H1 (cell line): Measurements from ENCODE around the gene UBE2O. TPM values are rescaled to one million over a fixed set of nuclear protein-coding genes. Genes with fewer than 3 reads are reported as not detected.

Experiments used
- CREB1 ChIP-seq: IDR thresholded peaks from 2 replicates; pipeline ENCODE4 v1.6.1; 2012; ENCODE audit warnings: inconsistent platforms
- RFX5 ChIP-seq: IDR thresholded peaks from 2 replicates; pipeline ENCODE4 v1.6.1; 2011; ENCODE audit warnings: low read depth, low read length, improper control_type of control experiment, borderline replicate concordance
- RXRA ChIP-seq: IDR thresholded peaks from 2 replicates; pipeline ENCODE4 v1.6.1; 2011; ENCODE audit warnings: low read depth, mild to moderate bottlenecking, low read length, moderate library complexity; ENCODE audit not compliant: insufficient read depth
- SIN3A ChIP-seq, 2 experiments: IDR thresholded peaks in 1 of 2; conservative IDR thresholded peaks in 1 of 2; 2 replicates each; pipeline ENCODE4 v1.6.1; 2011 to 2012; ENCODE audit warnings: low read length in 2 of 2, improper control_type of control experiment in 1 of 2, low read depth in 1 of 2, mild to moderate bottlenecking in 1 of 2
- SIX5 ChIP-seq: IDR thresholded peaks from 2 replicates; pipeline ENCODE4 v1.6.1; 2011; ENCODE audit warnings: mild to moderate bottlenecking, low read depth, low read length
- polyA plus RNA-seq, 7 experiments: library from polyadenylated mRNA; depleted of rRNA in 3 of 7; stranded (reverse) in 5 of 7; unstranded in 2 of 7; fragments of >200 nt in 5 of 7; fragments of 200-250 nt in 2 of 7; gene quantifications; 1 replicate in 5 of 7; 2 replicates in 1 of 7; 4 replicates in 1 of 7; pipeline versions ENCODE4 v1.2.1 to v1.2.3, GENCODE V29; 2011 to 2013; ENCODE audit warnings: missing spikeins in 2 of 7, mixed read lengths in 2 of 7
- total RNA-seq: library from RNA; stranded (reverse); fragmentation: NEBNext Ultra II Directional; extraction: Animal tissue kit (Norgen Biotek cat#: 25700); gene quantifications from 2 replicates; pipeline ENCODE4 v1.2.1, GENCODE V29; 2021
- TF ChIP-seq, protein P1 (sequence below): IDR thresholded peaks from 2 replicates; pipeline ENCODE4 v1.6.1; 2011; ENCODE audit warnings: low read depth, mild to moderate bottlenecking, low read length; ENCODE audit not compliant: insufficient read depth
- TF ChIP-seq, protein P2 (sequence below): fragments of 300-600 bp; sonication (generic); IDR thresholded peaks from 2 replicates; pipeline ENCODE4 v1.7.1; 2012; ENCODE audit warnings: low read length, moderate library complexity, mild to moderate bottlenecking, inconsistent platforms; ENCODE audit not compliant: insufficient replicate concordance

Gene UBE2O
- total and polyA plus RNA-seq, 2 of the 8 experiments (the other 6 are each of a cell fraction or from before 2014, with no cell fraction given): 24.4 to 63.0 TPM

DNA sequence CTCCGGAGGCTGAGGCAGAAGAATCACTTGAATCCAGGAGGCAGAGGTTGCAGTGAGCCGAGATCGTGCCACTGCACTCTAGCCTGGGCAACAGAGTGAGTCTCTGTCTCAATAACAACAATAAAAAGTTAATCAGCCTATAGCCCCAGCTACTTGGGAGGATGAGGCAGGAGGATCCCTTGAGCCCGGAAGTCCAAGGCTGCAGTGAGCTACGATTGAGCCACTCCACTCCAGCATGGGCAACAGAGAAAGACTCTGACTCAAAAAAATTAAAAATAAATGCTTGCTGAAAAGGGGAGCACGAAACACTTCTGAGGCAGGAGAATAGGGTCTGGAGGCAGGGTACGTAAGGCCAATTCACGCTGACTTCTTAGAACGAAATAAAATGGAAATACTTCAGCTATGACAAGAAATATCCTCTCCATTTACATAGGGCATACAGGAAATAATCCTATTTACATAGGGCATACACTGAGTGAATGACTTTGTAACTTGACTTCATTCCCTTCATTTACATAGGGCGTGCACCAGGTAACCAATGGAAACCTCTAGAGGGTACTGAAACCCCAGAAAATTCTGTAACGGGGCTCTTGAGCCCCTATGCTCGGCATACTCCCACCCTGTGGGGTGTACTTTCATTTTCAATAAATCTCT is 96.0 kb downstream of the UBE2O start (continued):
- TF ChIP-seq SIX5 (no peak), SIN3A (conservative IDR thresholded peaks at IDR 0.05 in 1 of 2, IDR thresholded peaks at IDR 0.05 in 1 of 2; ENCODE audit: low read depth in 1 of 2, low read length in 2 of 2) (no peak), RFX5 (no peak), RXRA (no peak), CREB1 (no peak)
- TF ChIP-seq, protein P1, sequence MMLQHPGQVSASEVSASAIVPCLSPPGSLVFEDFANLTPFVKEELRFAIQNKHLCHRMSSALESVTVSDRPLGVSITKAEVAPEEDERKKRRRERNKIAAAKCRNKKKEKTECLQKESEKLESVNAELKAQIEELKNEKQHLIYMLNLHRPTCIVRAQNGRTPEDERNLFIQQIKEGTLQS: no peak
- TF ChIP-seq, protein P2, sequence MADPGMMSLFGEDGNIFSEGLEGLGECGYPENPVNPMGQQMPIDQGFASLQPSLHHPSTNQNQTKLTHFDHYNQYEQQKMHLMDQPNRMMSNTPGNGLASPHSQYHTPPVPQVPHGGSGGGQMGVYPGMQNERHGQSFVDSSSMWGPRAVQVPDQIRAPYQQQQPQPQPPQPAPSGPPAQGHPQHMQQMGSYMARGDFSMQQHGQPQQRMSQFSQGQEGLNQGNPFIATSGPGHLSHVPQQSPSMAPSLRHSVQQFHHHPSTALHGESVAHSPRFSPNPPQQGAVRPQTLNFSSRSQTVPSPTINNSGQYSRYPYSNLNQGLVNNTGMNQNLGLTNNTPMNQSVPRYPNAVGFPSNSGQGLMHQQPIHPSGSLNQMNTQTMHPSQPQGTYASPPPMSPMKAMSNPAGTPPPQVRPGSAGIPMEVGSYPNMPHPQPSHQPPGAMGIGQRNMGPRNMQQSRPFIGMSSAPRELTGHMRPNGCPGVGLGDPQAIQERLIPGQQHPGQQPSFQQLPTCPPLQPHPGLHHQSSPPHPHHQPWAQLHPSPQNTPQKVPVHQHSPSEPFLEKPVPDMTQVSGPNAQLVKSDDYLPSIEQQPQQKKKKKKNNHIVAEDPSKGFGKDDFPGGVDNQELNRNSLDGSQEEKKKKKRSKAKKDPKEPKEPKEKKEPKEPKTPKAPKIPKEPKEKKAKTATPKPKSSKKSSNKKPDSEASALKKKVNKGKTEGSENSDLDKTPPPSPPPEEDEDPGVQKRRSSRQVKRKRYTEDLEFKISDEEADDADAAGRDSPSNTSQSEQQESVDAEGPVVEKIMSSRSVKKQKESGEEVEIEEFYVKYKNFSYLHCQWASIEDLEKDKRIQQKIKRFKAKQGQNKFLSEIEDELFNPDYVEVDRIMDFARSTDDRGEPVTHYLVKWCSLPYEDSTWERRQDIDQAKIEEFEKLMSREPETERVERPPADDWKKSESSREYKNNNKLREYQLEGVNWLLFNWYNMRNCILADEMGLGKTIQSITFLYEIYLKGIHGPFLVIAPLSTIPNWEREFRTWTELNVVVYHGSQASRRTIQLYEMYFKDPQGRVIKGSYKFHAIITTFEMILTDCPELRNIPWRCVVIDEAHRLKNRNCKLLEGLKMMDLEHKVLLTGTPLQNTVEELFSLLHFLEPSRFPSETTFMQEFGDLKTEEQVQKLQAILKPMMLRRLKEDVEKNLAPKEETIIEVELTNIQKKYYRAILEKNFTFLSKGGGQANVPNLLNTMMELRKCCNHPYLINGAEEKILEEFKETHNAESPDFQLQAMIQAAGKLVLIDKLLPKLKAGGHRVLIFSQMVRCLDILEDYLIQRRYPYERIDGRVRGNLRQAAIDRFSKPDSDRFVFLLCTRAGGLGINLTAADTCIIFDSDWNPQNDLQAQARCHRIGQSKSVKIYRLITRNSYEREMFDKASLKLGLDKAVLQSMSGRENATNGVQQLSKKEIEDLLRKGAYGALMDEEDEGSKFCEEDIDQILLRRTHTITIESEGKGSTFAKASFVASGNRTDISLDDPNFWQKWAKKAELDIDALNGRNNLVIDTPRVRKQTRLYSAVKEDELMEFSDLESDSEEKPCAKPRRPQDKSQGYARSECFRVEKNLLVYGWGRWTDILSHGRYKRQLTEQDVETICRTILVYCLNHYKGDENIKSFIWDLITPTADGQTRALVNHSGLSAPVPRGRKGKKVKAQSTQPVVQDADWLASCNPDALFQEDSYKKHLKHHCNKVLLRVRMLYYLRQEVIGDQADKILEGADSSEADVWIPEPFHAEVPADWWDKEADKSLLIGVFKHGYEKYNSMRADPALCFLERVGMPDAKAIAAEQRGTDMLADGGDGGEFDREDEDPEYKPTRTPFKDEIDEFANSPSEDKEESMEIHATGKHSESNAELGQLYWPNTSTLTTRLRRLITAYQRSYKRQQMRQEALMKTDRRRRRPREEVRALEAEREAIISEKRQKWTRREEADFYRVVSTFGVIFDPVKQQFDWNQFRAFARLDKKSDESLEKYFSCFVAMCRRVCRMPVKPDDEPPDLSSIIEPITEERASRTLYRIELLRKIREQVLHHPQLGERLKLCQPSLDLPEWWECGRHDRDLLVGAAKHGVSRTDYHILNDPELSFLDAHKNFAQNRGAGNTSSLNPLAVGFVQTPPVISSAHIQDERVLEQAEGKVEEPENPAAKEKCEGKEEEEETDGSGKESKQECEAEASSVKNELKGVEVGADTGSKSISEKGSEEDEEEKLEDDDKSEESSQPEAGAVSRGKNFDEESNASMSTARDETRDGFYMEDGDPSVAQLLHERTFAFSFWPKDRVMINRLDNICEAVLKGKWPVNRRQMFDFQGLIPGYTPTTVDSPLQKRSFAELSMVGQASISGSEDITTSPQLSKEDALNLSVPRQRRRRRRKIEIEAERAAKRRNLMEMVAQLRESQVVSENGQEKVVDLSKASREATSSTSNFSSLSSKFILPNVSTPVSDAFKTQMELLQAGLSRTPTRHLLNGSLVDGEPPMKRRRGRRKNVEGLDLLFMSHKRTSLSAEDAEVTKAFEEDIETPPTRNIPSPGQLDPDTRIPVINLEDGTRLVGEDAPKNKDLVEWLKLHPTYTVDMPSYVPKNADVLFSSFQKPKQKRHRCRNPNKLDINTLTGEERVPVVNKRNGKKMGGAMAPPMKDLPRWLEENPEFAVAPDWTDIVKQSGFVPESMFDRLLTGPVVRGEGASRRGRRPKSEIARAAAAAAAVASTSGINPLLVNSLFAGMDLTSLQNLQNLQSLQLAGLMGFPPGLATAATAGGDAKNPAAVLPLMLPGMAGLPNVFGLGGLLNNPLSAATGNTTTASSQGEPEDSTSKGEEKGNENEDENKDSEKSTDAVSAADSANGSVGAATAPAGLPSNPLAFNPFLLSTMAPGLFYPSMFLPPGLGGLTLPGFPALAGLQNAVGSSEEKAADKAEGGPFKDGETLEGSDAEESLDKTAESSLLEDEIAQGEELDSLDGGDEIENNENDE: no peak
